ENCODE data around the gene EPN3.

GRCh38 chr17:50538549-50539410 is 6.2 kb downstream of the EPN3 start:
- TF ChIP-seq CTCF (conservative IDR thresholded peaks at IDR 0.05; ENCODE audit: low read depth, low read length) (no peak), EZH2 (IDR thresholded peaks at IDR 0.05; ENCODE audit: borderline replicate concordance, low read depth, low read length, poor library complexity, severe bottlenecking) (no peak)

All from A673 (cell line).